ENCODE measurements around the gene TBC1D22A. TPM values are rescaled to one million over a fixed set of nuclear protein-coding genes. Genes with fewer than 3 reads are reported as not detected.
A peak's percentile ranks its signal among the peaks of the same experiment; 100 is the strongest.

Gene TBC1D22A
- total and polyA plus RNA-seq, 2 experiments from 2014 or later, result 9.6 to 13.3 TPM

DNA sequence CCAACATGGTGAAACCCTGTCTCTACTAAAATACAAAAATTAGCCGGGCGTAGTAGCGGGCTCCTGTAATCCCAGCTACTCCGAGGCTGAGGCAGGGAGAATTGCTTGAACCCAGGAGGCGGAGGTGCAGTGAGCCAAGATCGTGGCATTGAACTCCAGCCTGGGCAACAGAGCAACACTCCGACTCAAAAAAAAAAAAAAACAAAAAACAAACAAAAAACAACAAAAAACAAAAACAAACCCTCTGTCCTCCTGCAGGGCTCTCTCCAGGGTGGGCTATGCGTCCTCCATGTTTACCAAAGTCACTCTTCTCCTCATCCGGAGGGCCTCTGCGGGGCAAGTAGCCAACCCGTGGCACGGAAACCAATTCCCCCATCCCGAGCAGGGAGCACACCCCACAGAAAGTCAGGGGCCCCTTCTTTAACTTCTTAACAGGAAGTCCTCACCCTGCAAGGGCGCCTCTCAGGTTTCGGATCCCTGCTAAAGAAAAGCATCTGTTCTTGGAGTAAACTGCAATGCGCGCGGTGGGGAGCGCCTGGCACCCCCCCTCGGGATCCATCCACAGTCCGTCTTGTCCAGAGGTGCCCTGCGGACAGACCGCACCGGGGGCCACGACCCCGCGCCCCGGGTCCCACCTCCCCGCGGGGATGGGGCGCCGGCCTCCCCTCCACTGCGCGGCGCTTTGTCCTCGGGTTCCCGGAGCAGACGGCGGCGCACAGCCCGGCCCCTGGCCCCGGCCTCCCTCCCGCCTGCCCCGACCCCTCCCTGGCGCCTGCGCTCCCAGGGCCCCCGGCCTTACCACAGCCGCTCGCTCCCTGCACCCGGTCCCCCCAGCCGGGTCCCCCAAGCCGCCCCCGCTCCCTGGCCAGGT lies 25.1 kb upstream of the TBC1D22A start:
- H3K27ac ChIP-seq (ENCODE audit: low read depth), result peak overlapping the region; percentile 72; the same call in 1 of the 2 replicates
- H3K4me2 ChIP-seq, result peak overlapping the region; percentile 94
- H3K4me3 ChIP-seq, result peak overlapping the region; percentile 90
- H3F3A ChIP-seq (replicated peaks; ENCODE audit: low read depth), result peaks cover 13% of the 10 kb centered on the region; the same call in 1 of the 2 replicates
- Mint-ChIP-seq H3K36me3 (ENCODE audit: low read depth) (0 out of 3 replicates have a peak, but pooled peaks cover 2% of the 10 kb centered on the region), H3K4me3 (peak overlapping the region; percentile 94), H3K9me3 (no peaks in the 10 kb centered on the region), H3K27ac (no peak overlapping the region), H3K4me1 (peaks cover 34% of the 10 kb centered on the region), H3K27me3 (ENCODE audit: insufficient read depth, low read depth, poor library complexity) (peaks cover 20% of the 10 kb centered on the region)
- peak overlapping the region; percentile 91 for H2AFZ ChIP-seq
- H3K36me3 ChIP-seq (ENCODE audit: insufficient read depth), result no peaks in the 10 kb centered on the region
- H4K20me1 ChIP-seq (replicated peaks; ENCODE audit: insufficient read depth), result peaks cover 7% of the 10 kb centered on the region
- peaks cover 39% of the 10 kb centered on the region for H3K79me2 ChIP-seq (replicated peaks; ENCODE audit: insufficient read depth)
- H3K27me3 ChIP-seq (ENCODE audit: insufficient read depth), result no peaks in the 10 kb centered on the region
- peak; percentile 44 for ATAC-seq
- no peaks in the 10 kb centered on the region for H3K9me2 ChIP-seq (ENCODE audit: insufficient read depth)
- DNase-seq (ENCODE audit: low spot score), result peak; percentile 65
- peaks cover 19% of the 10 kb centered on the region for H3K4me1 ChIP-seq (ENCODE audit: insufficient read depth)
- TF ChIP-seq REST (IDR thresholded peaks at IDR 0.05; ENCODE audit: unreplicated experiment) (no peak), CTCF (conservative IDR thresholded peaks at IDR 0.05; ENCODE audit: low read depth in 2 of 2) (no peak), ZNF114 (CRISPR knock-in tag; IDR thresholded peaks at IDR 0.05) (no peak), ETS1 (IDR thresholded peaks at IDR 0.05) (no peak), STAT1 (IDR thresholded peaks at IDR 0.05; ENCODE audit: unreplicated experiment) (no peak), POLR2AphosphoS5 (IDR thresholded peaks at IDR 0.05; ENCODE audit: low read depth) (no peak), ZNF462 (CRISPR knock-in tag; IDR thresholded peaks at IDR 0.05) (no peak), ZNF331 (CRISPR knock-in tag; IDR thresholded peaks at IDR 0.05; ENCODE audit: low read depth) (no peak)
